Measurements from ENCODE around the gene MAMDC4. TPM values are rescaled to one million over a fixed set of nuclear protein-coding genes. Genes with fewer than 3 reads are reported as not detected.
A peak's percentile ranks its signal among the peaks of the same experiment; 100 is the strongest.

MAMDC4 gene
- total RNA-seq, 2 donors from 2014 or later, result 6.5 to 25.7 TPM

DNA sequence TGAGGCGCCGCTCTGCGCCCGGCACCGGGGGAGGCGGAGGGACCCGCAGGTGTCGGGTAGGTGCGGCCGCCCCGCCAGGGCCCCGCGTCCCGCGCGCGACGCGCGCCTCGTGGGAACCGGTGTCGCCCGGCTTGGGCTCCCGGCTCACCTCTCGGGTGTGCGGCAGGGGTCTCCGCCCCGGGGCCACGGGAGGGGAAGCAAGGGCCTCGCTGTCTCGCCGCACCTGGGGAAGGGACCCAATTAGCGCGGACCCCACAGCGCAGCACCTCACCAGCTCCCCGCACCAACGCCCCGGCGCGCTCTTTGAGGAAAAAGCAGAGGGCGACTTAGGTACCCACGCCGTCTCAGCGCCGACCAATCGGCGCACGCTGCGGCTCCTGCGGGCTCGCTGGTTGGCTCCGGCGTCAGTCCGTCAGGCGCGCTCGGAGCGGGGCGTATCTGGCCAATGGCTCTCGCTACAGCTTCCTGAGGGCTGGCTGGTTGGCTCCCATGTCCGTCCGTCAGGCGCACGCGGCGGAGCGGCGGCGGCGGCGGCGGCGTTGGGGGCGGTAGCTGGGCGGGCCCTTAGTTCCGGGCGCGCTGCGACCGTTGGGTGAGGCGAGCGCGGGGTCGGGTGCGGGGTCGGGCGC, 33.9 kb downstream of the MAMDC4 start, which contains the start of gene TRAF2:
TRAF2 (plus strand) TSS at position 567 of the 629 bp plus-strand sequence. CDS start 12,225 bp downstream, outside the sequence.
- H3K4me1 ChIP-seq, result peaks cover 39% of the 10 kb centered on the region
- ATAC-seq (peak; percentile 97), DNase-seq (peak; percentile 98)
- H3K27me3 ChIP-seq, result no peaks in the 10 kb centered on the region
- 0% methylated on average over 62 of the region's 88 CpGs; no CpG with 5 or more reads in 1 of the 2 donors for WGBS, 2 donors
- no peaks in the 10 kb centered on the region for H3K9me3 ChIP-seq
- peak within 1 kb of the TSS; percentile 43 to 87 (median 80) for H3K27ac ChIP-seq
- intact Hi-C loops (cut with DNase I), result no loop called here
- H3K4me3 ChIP-seq, result peak within 1 kb of the TSS; percentile 79 to 98
- H3K36me3 ChIP-seq (replicated peaks in 1 of 2; ENCODE audit: insufficient read depth in 1 of 2, low read depth in 2 of 2), result no peaks in the 10 kb centered on the region
- TF ChIP-seq, protein P1, sequence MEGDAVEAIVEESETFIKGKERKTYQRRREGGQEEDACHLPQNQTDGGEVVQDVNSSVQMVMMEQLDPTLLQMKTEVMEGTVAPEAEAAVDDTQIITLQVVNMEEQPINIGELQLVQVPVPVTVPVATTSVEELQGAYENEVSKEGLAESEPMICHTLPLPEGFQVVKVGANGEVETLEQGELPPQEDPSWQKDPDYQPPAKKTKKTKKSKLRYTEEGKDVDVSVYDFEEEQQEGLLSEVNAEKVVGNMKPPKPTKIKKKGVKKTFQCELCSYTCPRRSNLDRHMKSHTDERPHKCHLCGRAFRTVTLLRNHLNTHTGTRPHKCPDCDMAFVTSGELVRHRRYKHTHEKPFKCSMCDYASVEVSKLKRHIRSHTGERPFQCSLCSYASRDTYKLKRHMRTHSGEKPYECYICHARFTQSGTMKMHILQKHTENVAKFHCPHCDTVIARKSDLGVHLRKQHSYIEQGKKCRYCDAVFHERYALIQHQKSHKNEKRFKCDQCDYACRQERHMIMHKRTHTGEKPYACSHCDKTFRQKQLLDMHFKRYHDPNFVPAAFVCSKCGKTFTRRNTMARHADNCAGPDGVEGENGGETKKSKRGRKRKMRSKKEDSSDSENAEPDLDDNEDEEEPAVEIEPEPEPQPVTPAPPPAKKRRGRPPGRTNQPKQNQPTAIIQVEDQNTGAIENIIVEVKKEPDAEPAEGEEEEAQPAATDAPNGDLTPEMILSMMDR (IDR thresholded peaks at IDR 0.05), result peak in 1 of 7 experiments; percentile 12
- TF ChIP-seq POLR2A (IDR thresholded peaks at IDR 0.05), result peak in 2 of 3 donors; percentile 56 to 57

DNA sequence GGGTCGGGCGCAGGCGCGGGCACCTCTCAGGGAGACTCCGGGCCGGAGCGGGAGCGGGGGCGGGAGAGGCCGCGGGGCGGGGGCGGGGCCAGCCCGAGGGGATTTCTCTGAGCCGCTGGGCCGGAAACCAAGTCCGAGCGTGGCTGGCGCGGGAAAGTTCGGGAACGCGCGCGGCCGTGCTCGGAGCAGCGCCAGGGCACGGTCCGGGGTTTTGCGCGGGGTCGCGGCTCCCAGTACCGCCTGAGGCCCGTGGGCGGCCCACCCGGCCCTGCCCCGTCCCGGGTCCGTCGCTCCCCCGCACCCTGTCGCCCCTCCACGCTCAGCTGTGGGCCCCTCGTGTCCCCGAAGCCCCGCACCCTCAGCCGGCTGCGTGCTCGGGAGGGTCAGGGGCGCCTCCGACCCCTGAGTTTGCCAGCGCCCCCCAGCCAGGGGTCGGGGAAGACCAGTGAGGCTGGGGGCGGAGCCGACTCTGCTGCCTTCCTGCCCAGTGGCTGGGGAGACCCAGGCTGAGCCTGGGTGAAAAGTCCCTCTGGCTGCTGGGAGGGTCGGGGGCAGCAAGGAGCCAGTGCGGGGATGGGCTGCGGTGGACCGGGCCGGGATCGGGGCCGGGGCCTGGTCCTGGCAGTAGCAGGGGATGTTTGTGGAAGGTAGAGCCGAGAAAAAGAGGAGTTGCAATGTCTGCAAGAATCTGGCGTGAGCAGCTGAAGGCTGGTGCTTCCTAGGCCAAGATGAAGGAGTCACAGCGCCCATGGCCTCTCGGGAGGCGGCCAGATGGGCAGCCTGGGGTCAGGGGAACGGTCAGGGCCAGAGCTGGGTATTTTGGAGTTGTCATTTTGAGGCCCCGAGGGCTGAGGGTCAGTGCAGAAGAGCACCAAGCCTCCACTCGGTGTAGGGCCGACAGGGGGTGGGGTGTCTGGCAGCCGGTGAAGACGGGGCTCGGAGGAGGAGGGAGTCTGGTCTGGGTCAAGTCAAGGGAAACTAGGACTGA, 34.8 kb downstream of the MAMDC4 start:
- TF ChIP-seq, protein P1 (IDR thresholded peaks at IDR 0.05), result no peak
- no peak for TF ChIP-seq POLR2A (IDR thresholded peaks at IDR 0.05)
- DNase-seq (peak in 2 of 4 donors; percentile 36 to 43), ATAC-seq (peak; percentile 69)
- no peaks in the 10 kb centered on the region for H3K9me3 ChIP-seq
- H3K4me1 ChIP-seq, result peaks cover 31% of the 10 kb centered on the region
- no peaks in the 10 kb centered on the region for H3K36me3 ChIP-seq (replicated peaks in 1 of 2; ENCODE audit: insufficient read depth in 1 of 2, low read depth in 2 of 2)
- intact Hi-C loops (cut with DNase I), result no loop called here
- peak overlapping the region; percentile 43 to 87 (median 80) for H3K27ac ChIP-seq
- H3K4me3 ChIP-seq, result peak overlapping the region; percentile 73 to 98
- no peaks in the 10 kb centered on the region for H3K27me3 ChIP-seq
- WGBS, 2 donors, result 1 to 3% methylated on average over 7 to 61 of the region's 76 CpGs

DNA sequence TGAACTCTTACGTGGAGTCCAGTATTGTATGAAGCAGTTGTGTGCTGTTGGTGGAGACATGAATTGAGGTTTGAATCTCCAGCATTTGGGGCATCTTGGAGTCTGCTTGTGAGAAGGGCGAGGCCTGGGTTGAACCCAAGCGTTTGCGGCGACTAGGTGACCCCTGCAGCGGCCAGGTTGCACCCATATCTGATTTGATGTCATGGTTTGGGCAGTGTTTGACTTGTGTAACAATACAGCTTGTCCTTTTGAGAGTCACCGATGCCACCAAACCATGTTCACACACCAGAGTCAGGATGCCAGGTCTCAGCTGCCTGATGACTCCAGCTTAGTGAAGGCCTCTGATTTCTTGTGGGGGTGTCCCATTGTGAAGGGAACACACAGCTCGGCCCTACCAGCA, 36.3 kb downstream of the MAMDC4 start:
- Histone ChIP-seq H3K36me3 (replicated peaks in 1 of 2; ENCODE audit: insufficient read depth in 1 of 2, low read depth in 2 of 2) (no peaks in the 10 kb centered on the region), H3K4me1 (peaks cover 26% of the 10 kb centered on the region), H3K9me3 (no peaks in the 10 kb centered on the region), H3K27ac (no peak overlapping the region), H3K27me3 (no peaks in the 10 kb centered on the region), H3K4me3 (no peak overlapping the region)
- DNase-seq, result no peak
- intact Hi-C loops (cut with DNase I), result no loop called here
- TF ChIP-seq POLR2A (IDR thresholded peaks at IDR 0.05), result no peak
- TF ChIP-seq, protein P1 (IDR thresholded peaks at IDR 0.05), result no peak
- WGBS, 2 donors, result 80 to 82% methylated on average over 7 to 8 of the region's 8 CpGs
- ATAC-seq, result no peak

DNA sequence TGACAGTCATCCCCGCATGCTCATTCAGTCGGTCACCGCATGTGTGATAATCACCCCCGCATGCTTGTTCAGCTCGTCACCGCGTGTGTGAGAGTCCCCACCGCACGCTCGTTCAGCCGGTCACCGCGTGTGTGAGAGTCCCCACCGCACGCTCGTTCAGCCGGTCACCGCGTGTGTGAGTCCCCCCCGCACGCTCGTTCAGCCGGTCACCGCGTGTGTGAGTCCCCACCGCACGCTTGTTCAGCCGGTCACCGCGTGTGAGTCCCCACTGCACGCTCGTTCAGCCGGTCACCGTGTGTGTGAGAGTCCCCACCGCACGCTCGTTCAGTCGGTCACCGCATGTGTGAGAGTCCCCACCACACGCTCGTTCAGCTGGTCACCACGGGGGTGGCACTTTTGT, 37.7 kb downstream of the MAMDC4 start:
- Histone ChIP-seq H3K9me3 (no peaks in the 10 kb centered on the region), H3K4me1 (peaks cover 26% of the 10 kb centered on the region), H3K36me3 (replicated peaks in 1 of 2; ENCODE audit: insufficient read depth in 1 of 2, low read depth in 2 of 2) (no peaks in the 10 kb centered on the region), H3K4me3 (no peak overlapping the region), H3K27me3 (no peaks in the 10 kb centered on the region), H3K27ac (no peak overlapping the region)
- ATAC-seq (no peak), DNase-seq (no peak)
- TF ChIP-seq, protein P1 (IDR thresholded peaks at IDR 0.05), result no peak
- TF ChIP-seq POLR2A (IDR thresholded peaks at IDR 0.05), result no peak
- intact Hi-C loops (cut with DNase I), result no loop called here
- 90 to 94% methylated on average over 37 to 39 of the region's 42 CpGs for WGBS, 2 donors

All from body of pancreas (tissue), 4 donors.